Measurements from ENCODE around the gene DBH.

DBH gene

GRCh38 chr9:133703591-133704399 is 67.6 kb downstream of the DBH start:
- DNase-seq: no peak

- DNase-seq: no peak
These were observed 68.6 kb downstream of the DBH start for GRCh38 chr9:133704711-133705181.

DNA sequence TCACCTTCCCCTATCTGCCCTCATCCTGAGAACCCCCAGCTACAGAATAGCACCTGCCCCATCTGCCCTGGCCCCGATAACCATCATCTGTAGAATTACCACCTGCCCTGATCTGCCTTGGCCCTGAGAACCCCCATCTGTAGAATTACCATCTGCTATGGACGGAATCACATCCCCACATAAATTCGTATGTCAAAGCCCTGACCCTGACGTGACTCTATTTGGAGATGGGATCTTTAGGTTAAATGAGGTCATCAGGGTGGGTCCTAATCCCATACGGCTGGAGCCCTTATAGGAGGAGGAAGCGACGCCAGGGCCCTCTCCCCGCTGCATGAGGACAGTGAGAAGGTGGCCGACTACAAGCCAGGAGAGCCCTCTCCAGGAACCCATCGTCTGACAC is 69.4 kb downstream of the DBH start:
- DNase-seq: no peak

- DNase-seq: no peak
These were observed 70.3 kb downstream of the DBH start for GRCh38 chr9:133706307-133707050.

DNA sequence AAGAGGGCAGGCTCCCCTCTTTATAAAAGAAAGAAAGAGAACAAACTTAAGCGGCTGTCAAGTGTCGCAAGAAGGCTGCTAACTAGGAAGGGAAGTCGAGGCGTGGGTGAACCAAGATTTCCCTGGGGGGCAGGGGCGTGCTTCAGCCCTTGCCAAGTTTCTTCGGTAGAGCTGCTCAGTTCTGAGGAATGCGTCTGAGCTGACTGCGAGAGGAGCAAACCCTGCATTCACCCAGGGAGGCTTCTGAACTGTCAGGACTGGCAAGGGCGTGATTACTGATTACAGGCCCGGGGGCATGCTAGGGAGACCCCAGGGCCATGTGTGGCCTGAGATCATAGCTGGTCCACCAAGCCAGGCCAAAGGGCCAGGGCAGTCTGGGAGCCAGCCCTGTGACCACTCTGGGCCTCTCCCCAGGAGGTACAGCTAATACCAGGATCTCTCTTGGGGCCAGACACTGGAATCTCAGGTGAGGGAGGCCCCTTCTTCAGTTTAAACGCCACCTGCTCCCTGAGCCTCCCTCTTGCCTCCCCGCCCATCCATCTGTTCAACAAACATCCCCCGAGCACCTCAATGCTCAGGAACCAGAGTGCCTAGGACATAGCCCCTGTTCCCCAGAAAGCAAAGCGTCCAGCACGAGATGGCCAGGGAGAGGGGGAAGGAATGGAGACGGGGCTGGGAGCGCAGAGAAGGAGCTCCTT is 71.1 kb downstream of the DBH start:
- no peak for DNase-seq

- no peak for DNase-seq
These were observed 71.6 kb downstream of the DBH start for GRCh38 chr9:133707763-133708245.

GRCh38 chr9:133708246-133709014 is 72.3 kb downstream of the DBH start:
- DNase-seq: no peak

Measured in NCI-H1930 (cell line).